NCI-H345 (cell line): ENCODE measurements around the gene FAM174C.

Experiments
- DNase-seq: peaks from one replicate; lab custom pipeline; 2025; lab: John Stamatoyannopoulos, UW

FAM174C gene

GRCh38 chr19:1273263-1274041 is 1.9 kb upstream of the FAM174C start:
- no peak for DNase-seq

GRCh38 chr19:1274081-1274851 is 1.1 kb upstream of the FAM174C start:
- no peak for DNase-seq

GRCh38 chr19:1274852-1275259 is 474 bp upstream of the FAM174C start:
- DNase-seq: no peak

- no peak for DNase-seq
Measured at GRCh38 chr19:1275976-1276627, 772 bp downstream of the FAM174C start.

GRCh38 chr19:1276628-1277022 is 1.3 kb downstream of the FAM174C start:
- DNase-seq: no peak

GRCh38 chr19:1277061-1277460 is 1.7 kb downstream of the FAM174C start:
- DNase-seq: no peak

- DNase-seq: no peak
Measured at GRCh38 chr19:1278074-1278473, 2.7 kb downstream of the FAM174C start.

GRCh38 chr19:1278713-1279660 is 3.7 kb downstream of the FAM174C start:
- no peak for DNase-seq

- DNase-seq: peak; percentile 68
Measured at GRCh38 chr19:1279782-1280341, 4.5 kb downstream of the FAM174C start.

GRCh38 chr19:1280636-1281568 is 5.6 kb downstream of the FAM174C start:
- no peak for DNase-seq

GRCh38 chr19:1281569-1282287 is 6.4 kb downstream of the FAM174C start:
- no peak for DNase-seq

- no peak for DNase-seq
Measured at GRCh38 chr19:1282588-1283206, 7.4 kb downstream of the FAM174C start.

GRCh38 chr19:1283207-1283916 is 8.0 kb downstream of the FAM174C start:
- DNase-seq: no peak

GRCh38 chr19:1283917-1284292 is 8.6 kb downstream of the FAM174C start:
- DNase-seq: no peak

GRCh38 chr19:1284293-1284978 is 9.1 kb downstream of the FAM174C start:
- DNase-seq: no peak

- DNase-seq: no peak
Measured at GRCh38 chr19:1284979-1285736, 9.8 kb downstream of the FAM174C start.

- no peak for DNase-seq
Measured at GRCh38 chr19:1285737-1286360, 10.5 kb downstream of the FAM174C start, which contains the start of gene EFNA2. Gene EFNA2, plus strand, starts transcription at chr19:1285873. Its CDS starts 296 bp downstream, at chr19:1286169.
